ENCODE data around the gene TTC28.

Gene TTC28

GRCh38 chr22:28346308-28346707 lies 333.3 kb downstream of the TTC28 start:
- no peak for DNase-seq

GRCh38 chr22:28344918-28345703 lies 334.5 kb downstream of the TTC28 start:
- DNase-seq, result no peak

GRCh38 chr22:28341001-28341400 lies 338.6 kb downstream of the TTC28 start:
- DNase-seq, result no peak

- DNase-seq, result no peak
Observed at GRCh38 chr22:28333088-28333487, 346.6 kb downstream of the TTC28 start.

- no peak for DNase-seq
Observed at GRCh38 chr22:28332410-28332809, 347.2 kb downstream of the TTC28 start.

- no peak for DNase-seq
Observed at GRCh38 chr22:28331695-28332094, 347.9 kb downstream of the TTC28 start.

GRCh38 chr22:28329186-28330073 lies 350.2 kb downstream of the TTC28 start:
- no peak for DNase-seq

- no peak for DNase-seq
Observed at GRCh38 chr22:28328756-28329155, 350.9 kb downstream of the TTC28 start.

- DNase-seq, result no peak
Observed at GRCh38 chr22:28316014-28316413, 363.6 kb downstream of the TTC28 start.

- DNase-seq, result no peak
Observed at GRCh38 chr22:28314959-28315358, 364.7 kb downstream of the TTC28 start.

GRCh38 chr22:28310299-28310698 lies 369.3 kb downstream of the TTC28 start:
- DNase-seq, result no peak

GRCh38 chr22:28299753-28300152 lies 379.9 kb downstream of the TTC28 start:
- DNase-seq, result no peak

GRCh38 chr22:28299309-28299708 lies 380.3 kb downstream of the TTC28 start:
- DNase-seq, result no peak

- DNase-seq, result no peak
Observed at GRCh38 chr22:28297504-28297903, 382.1 kb downstream of the TTC28 start.

GRCh38 chr22:28296452-28296851 lies 383.2 kb downstream of the TTC28 start:
- DNase-seq, result no peak

GRCh38 chr22:28283068-28283654 lies 396.5 kb downstream of the TTC28 start:
- DNase-seq, result no peak

- DNase-seq, result no peak
Observed at GRCh38 chr22:28282405-28283067, 397.1 kb downstream of the TTC28 start.

- no peak for DNase-seq
Observed at GRCh38 chr22:28279888-28280287, 399.8 kb downstream of the TTC28 start.

- DNase-seq, result no peak
Observed at GRCh38 chr22:28269277-28269676, 410.4 kb downstream of the TTC28 start.

GRCh38 chr22:28268850-28269249 lies 410.8 kb downstream of the TTC28 start:
- DNase-seq, result no peak

- no peak for DNase-seq
Observed at GRCh38 chr22:28268171-28268570, 411.5 kb downstream of the TTC28 start.

- DNase-seq, result no peak
Observed at GRCh38 chr22:28260619-28261018, 419.0 kb downstream of the TTC28 start.

- DNase-seq, result no peak
Observed at GRCh38 chr22:28259774-28260312, 419.8 kb downstream of the TTC28 start.
